Fibroblast of the aortic adventitia (primary cell): Measurements from ENCODE around the gene SLA2. TPM values are rescaled to one million over a fixed set of nuclear protein-coding genes. Genes with fewer than 3 reads are reported as not detected.
"Not testable (repeated sequence)": the region's sequence is repeated elsewhere in the genome, so short reads cannot be mapped to it uniquely, and the experiment has no call there.

Source experiments
- DNase-seq: peaks from one replicate; pipeline ENCODE4 v3.0.0-alpha.2; 2010; ENCODE audit warnings: low read depth
- H3K4me3 ChIP-seq: 2 replicates; pipeline ENCODE4 v1.5.1; 2011; ENCODE audit warnings: low read depth, mild to moderate bottlenecking, control low read depth, low read length, moderate library complexity
- total RNA-seq: library from RNA; depleted of rRNA; stranded (reverse); fragments of >200 nt; gene quantifications from 2 replicates; pipeline ENCODE4 v1.2.3, GENCODE V29; 2012; ENCODE audit warnings: low replicate concordance
- TF ChIP-seq, protein P1 (sequence below): IDR thresholded peaks from 2 replicates; pipeline ENCODE4 v1.5.1; 2011; ENCODE audit warnings: mild to moderate bottlenecking, low read length, control low read depth, inconsistent platforms; ENCODE audit not compliant: insufficient read depth

The SLA2 gene
- total RNA-seq, 1 donor = not detected

DNA sequence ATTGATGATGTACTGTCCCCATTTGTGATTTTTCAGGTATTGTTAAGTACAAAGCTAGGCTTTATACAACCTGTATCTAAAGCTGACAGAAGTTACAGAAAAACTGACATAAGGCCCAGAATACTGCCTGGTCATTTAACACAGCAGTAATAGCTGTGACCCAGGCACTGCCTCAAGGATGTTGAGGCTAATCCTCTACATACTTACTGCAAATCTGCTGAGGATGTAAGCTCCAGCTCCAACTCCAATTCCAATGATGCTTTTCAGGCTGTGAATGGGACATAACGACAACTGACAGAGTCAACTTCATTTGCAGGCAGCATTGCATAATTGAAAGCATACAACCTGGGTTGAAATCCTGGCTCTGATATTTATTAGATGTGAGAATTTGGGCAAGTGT, 36.3 kb upstream of the SLA2 start:
- no peak overlapping the region for H3K4me3 ChIP-seq
- no peak for DNase-seq
- TF ChIP-seq, protein P1, sequence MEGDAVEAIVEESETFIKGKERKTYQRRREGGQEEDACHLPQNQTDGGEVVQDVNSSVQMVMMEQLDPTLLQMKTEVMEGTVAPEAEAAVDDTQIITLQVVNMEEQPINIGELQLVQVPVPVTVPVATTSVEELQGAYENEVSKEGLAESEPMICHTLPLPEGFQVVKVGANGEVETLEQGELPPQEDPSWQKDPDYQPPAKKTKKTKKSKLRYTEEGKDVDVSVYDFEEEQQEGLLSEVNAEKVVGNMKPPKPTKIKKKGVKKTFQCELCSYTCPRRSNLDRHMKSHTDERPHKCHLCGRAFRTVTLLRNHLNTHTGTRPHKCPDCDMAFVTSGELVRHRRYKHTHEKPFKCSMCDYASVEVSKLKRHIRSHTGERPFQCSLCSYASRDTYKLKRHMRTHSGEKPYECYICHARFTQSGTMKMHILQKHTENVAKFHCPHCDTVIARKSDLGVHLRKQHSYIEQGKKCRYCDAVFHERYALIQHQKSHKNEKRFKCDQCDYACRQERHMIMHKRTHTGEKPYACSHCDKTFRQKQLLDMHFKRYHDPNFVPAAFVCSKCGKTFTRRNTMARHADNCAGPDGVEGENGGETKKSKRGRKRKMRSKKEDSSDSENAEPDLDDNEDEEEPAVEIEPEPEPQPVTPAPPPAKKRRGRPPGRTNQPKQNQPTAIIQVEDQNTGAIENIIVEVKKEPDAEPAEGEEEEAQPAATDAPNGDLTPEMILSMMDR = no peak

- TF ChIP-seq, protein P1 = no peak
- DNase-seq = no peak
- H3K4me3 ChIP-seq = no peak overlapping the region
These were observed 31.4 kb upstream of the SLA2 start for GRCh38 chr20:36677422-36677771.

DNA sequence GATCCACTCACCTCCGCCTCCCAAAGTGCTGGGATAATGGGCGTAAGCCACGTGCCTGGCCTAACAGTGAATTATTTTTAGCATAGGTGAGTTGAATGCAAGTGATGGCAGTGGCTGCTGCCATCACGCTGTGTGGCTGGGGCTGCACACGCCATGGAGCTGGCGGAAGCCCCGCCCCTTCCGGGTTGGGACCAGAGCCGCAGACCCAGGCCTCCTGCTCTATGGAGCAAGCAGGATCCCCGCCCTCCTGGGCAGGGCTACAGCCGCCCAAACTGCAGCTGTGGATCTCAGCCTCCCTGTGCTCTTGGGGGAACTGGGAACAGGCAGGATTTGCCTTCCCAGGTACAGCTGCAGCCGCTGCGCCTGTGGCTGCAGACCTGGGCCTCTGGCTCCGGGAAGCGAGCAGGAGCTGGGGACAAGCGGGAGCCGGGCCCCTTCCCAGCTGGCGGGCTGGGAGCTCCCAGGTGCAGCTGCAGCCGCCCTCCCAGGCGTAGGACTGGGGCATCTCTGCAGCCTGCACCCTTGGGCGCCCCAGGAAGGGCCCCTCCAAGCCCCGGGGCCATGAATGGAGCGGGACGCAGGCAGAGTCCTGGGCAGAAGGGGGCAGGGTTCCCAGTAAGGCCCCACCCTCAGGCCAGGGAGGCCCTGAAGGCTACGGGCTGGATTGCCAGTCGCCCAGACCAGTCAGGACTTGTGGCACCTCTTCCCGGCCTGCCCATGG, 30.9 kb upstream of the SLA2 start:
- TF ChIP-seq, protein P1 = no peak
- DNase-seq = no peak
- no peak overlapping the region for H3K4me3 ChIP-seq

DNA sequence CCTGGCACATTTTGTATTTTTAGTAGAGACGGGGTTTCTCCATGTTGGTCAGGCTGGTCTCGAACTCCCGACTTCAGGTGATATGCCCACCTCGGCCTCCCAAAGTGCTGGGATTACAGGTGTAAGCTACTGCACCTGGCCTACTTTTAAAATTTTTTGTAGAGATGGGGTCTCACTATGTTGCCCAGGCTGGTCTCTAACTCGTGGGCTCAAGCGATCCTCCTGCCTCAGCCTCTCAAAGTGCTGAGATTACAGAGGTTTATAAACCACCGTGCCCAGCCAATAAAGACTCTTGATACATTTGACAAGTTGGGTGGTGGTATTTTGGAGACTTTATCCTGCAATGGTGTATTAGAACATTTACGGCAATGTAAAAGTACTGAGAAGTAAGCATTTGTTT, 29.5 kb upstream of the SLA2 start:
- DNase-seq, H3K4me3 ChIP-seq: not testable (repeated sequence)

DNA sequence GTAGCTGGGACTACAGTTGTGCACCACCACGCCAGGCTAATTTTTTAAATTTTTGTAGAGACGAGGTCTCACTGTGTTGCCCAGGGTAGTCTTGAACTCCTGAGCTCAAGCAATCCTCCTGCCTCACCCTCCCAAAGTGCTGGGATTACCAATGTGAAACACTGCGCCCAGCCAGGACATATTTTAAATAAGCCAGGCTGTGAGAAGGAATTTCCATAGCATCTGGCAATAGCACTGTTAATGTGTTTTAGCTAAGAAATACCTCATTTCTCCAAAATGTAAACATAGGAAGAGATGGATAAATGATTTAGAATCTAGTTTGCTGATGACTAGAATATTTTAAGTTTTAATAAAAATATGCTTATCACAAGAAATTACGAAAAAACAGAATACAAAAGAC, 27.0 kb upstream of the SLA2 start:
- TF ChIP-seq, protein P1 = no peak
- H3K4me3 ChIP-seq = no peak overlapping the region
- DNase-seq = no peak

GRCh38 chr20:36670665-36671357, 24.8 kb upstream of the SLA2 start:
- no peak overlapping the region for H3K4me3 ChIP-seq
- DNase-seq = no peak
- TF ChIP-seq, protein P1 = no peak

DNA sequence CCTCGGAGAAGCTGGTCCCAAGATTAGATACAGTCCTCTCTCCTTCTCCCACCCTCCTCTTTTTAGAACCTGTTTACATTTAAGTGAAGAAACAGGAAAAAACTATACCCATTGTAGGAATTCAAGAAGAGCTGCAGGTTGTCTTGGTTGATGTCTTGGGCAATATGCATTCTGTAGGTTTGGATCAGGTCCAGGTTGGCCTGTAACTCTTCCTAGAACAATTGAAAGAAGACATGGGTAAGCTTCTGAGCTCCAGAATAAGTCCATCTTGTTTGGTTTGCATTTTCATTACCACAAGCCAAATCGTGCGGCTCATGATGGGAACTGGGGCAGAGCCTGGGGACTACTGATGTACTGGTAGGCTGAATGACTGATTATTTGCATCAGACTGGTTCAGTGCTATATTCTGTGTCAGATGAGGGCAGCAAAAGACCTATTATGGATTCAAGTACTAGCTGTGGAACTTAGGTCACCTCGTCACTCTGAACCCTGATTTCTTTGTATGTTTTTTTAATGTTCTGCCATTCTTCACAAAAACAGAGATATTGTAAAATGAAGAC, 20.3 kb upstream of the SLA2 start:
- DNase-seq = peak; percentile 60
- H3K4me3 ChIP-seq = no peak overlapping the region
- TF ChIP-seq, protein P1 = peak; percentile 26
